B cell (primary cell): Measurements from ENCODE around the gene NFATC1.

Source experiments
- CTCF ChIP-seq: fragments of 200-600 bp; IDR thresholded peaks from one replicate; pipeline ENCODE4 v1.8.0; 2022; ENCODE audit warnings: antibody characterized with exemption, mild to moderate bottlenecking
- EZH2 ChIP-seq: IDR thresholded peaks from 2 replicates; pipeline ENCODE4 v1.6.1; 2012; ENCODE audit warnings: borderline replicate concordance, low read depth, mild to moderate bottlenecking, moderate library complexity, low read length; ENCODE audit not compliant: insufficient read depth, poor library complexity, severe bottlenecking

GRCh38 chr18:79511271-79511670 is 115.5 kb downstream of the NFATC1 start:
- no peak for TF ChIP-seq CTCF
- TF ChIP-seq EZH2 = no peak
